A549 (cell line): ENCODE data around the gene OR2A14. TPM values are rescaled to one million over a fixed set of nuclear protein-coding genes. Genes with fewer than 3 reads are reported as not detected.

Experiments used
- ATAC-seq, 2 experiments: fragments of 200-7000 bp in 1 of 2; fragments of >200 bp in 1 of 2; cut with Nextera tagmentation in 1 of 2; cut with Tn5 transposase in 1 of 2; 3 replicates each; pipeline versions ENCODE4 v1.8.0 to v1.9.1; 2018 to 2020; ENCODE audit warnings: mild to moderate bottlenecking in 1 of 2, moderate library complexity in 1 of 2
- CTCF ChIA-PET: fragments of 300-600 bp; sonication (Branson Sonifier 250); formaldehyde crosslinking; extraction: SDS; loops from one replicate; lab custom pipeline; 2021; ENCODE audit warnings: antibody characterized with exemption, inconsistent platforms; lab: Yijun Ruan, JAX
- POLR2A ChIA-PET: fragments of 350-600 bp; formaldehyde crosslinking; extraction: SDS; loops from one replicate; lab custom pipeline; 2021; ENCODE audit warnings: antibody characterized with exemption, inconsistent platforms; lab: Yijun Ruan, JAX
- DNase-seq, 2 experiments: peaks; one replicate each; pipeline versions ENCODE4 v3.0.0 to v3.0.0-alpha.2; 2011 to 2016; ENCODE audit warnings: low read depth in 1 of 2, low spot score in 1 of 2
- FAIRE-seq: peaks from 2 replicates; lab custom pipeline; 2011; peaks lifted over from hg19 to GRCh38; lab: Jason Lieb, UNC
- H3K27ac ChIP-seq, 2 experiments: fragments of >200 bp; sonication (Bioruptor Twin); formaldehyde crosslinking; 3 replicates each; pipeline ENCODE4 v1.5.1; 2016 to 2017
- H3K4me1 ChIP-seq: fragments of >200 bp; sonication (Bioruptor Twin); formaldehyde crosslinking; 3 replicates; pipeline ENCODE4 v1.6.1; 2016
- H3K4me2 ChIP-seq: fragments of >200 bp; sonication (Bioruptor Twin); formaldehyde crosslinking; 3 replicates; pipeline ENCODE4 v1.6.1; 2016
- H3K4me3 ChIP-seq: fragments of >200 bp; sonication (Bioruptor Twin); formaldehyde crosslinking; 3 replicates; pipeline ENCODE4 v1.5.1; 2016
- H3K9me3 ChIP-seq: fragments of >200 bp; sonication (Bioruptor Twin); formaldehyde crosslinking; 3 replicates; pipeline ENCODE4 v1.6.1; 2016
- BHLHE40 ChIP-seq: IDR thresholded peaks from 2 replicates; pipeline ENCODE4 v1.6.1; 2012; ENCODE audit warnings: low read depth, low read length, inconsistent platforms
- CBX2 ChIP-seq: fragments of 200-600 bp; sonication (generic); IDR thresholded peaks from 2 replicates; pipeline ENCODE4 v1.6.1; 2016; ENCODE audit warnings: low read depth, mild to moderate bottlenecking, borderline replicate concordance
- CEBPB ChIP-seq, 2 experiments: fragments of >200 bp in 1 of 2; sonication (Bioruptor Twin) in 1 of 2; formaldehyde crosslinking in 1 of 2; IDR thresholded peaks; 2 replicates each; pipeline ENCODE4 v1.6.1; 2012 to 2016
- CHD2 ChIP-seq: fragments of 150-350 bp; IDR thresholded peaks from 2 replicates; pipeline ENCODE4 v1.6.1; 2014; ENCODE audit warnings: low read length; ENCODE audit not compliant: partially characterized antibody
- CHD4 ChIP-seq: fragments of 200-600 bp; sonication (generic); IDR thresholded peaks from 2 replicates; pipeline ENCODE4 v1.6.1; 2016; ENCODE audit warnings: antibody characterized with exemption, mild to moderate bottlenecking, borderline replicate concordance
- CTCF ChIP-seq: fragments of >200 bp; sonication (Bioruptor Twin); formaldehyde crosslinking; IDR thresholded peaks from 3 replicates; pipeline ENCODE4 v1.5.1; 2016
- E2F6 ChIP-seq: IDR thresholded peaks from 2 replicates; pipeline ENCODE4 v1.6.1; 2012; ENCODE audit warnings: low read depth, borderline replicate concordance
- EHF ChIP-seq: fragments of 250-450 bp; sonication (Bioruptor Pico); IDR thresholded peaks from 2 replicates; pipeline ENCODE4 v1.5.0; 2020; ENCODE audit warnings: mild to moderate bottlenecking
- ESRRA ChIP-seq: fragments of 150-350 bp; IDR thresholded peaks from 2 replicates; pipeline ENCODE4 v1.6.1; 2014; ENCODE audit warnings: mild to moderate bottlenecking, low read length, borderline replicate concordance
- GATA3 ChIP-seq: IDR thresholded peaks from 2 replicates; pipeline ENCODE4 v1.6.1; 2012; ENCODE audit warnings: borderline replicate concordance
- HMGXB4 ChIP-seq: fragments of 250-450 bp; sonication (Bioruptor Pico); IDR thresholded peaks from 2 replicates; pipeline ENCODE4 v1.5.0; 2021; ENCODE audit warnings: mild to moderate bottlenecking, moderate library complexity, borderline replicate concordance
- JUNB ChIP-seq: fragments of >200 bp; sonication (Bioruptor Twin); formaldehyde crosslinking; IDR thresholded peaks from 2 replicates; pipeline ENCODE4 v1.6.1; 2016
- KDM5A ChIP-seq: fragments of 200-600 bp; sonication (generic); IDR thresholded peaks from 2 replicates; pipeline ENCODE4 v1.6.1; 2016; ENCODE audit warnings: antibody characterized with exemption, mild to moderate bottlenecking
- MAZ ChIP-seq: fragments of 150-350 bp; IDR thresholded peaks from 2 replicates; pipeline ENCODE4 v1.6.1; 2014; ENCODE audit warnings: antibody characterized with exemption, low read depth, low read length, borderline replicate concordance
- PBX3 ChIP-seq: IDR thresholded peaks from 2 replicates; pipeline ENCODE4 v1.6.1; 2012
- POLR2A ChIP-seq: IDR thresholded peaks from 2 replicates; pipeline ENCODE4 v1.6.1; 2012; ENCODE audit warnings: mild to moderate bottlenecking, low read length
- POLR2AphosphoS2 ChIP-seq: conservative IDR thresholded peaks from 2 replicates; pipeline ENCODE4 v1.6.1; 2012; ENCODE audit warnings: low read length, improper control_type of control experiment, inconsistent platforms
- RARB ChIP-seq: fragments of 250-450 bp; sonication (Bioruptor Pico); IDR thresholded peaks from 2 replicates; pipeline ENCODE4 v1.8.0; 2021; ENCODE audit warnings: mild to moderate bottlenecking, moderate library complexity
- RFX5 ChIP-seq: fragments of 450-650 bp; IDR thresholded peaks from 2 replicates; pipeline ENCODE4 v1.7.1; 2014; ENCODE audit warnings: antibody characterized with exemption, mild to moderate bottlenecking, moderate library complexity
- RNF2 ChIP-seq: fragments of 200-600 bp; sonication (generic); IDR thresholded peaks from 2 replicates; pipeline ENCODE4 v1.6.1; 2016; ENCODE audit warnings: low read depth, mild to moderate bottlenecking, antibody characterized with exemption, moderate library complexity, borderline replicate concordance
- SMC3 ChIP-seq: fragments of >200 bp; sonication (Bioruptor Twin); formaldehyde crosslinking; IDR thresholded peaks from 3 replicates; pipeline ENCODE4 v1.6.1; 2018; ENCODE audit warnings: inconsistent platforms
- TFCP2L1 ChIP-seq: fragments of 250-450 bp; sonication (Bioruptor Pico); IDR thresholded peaks from 2 replicates; pipeline ENCODE4 v1.5.0; 2021; ENCODE audit warnings: mild to moderate bottlenecking
- USF2 ChIP-seq: fragments of 450-650 bp; IDR thresholded peaks from 2 replicates; pipeline ENCODE4 v1.6.1; 2014; ENCODE audit warnings: antibody characterized with exemption
- ZFP36 ChIP-seq: fragments of 450-650 bp; IDR thresholded peaks from 2 replicates; pipeline ENCODE4 v1.6.1; 2014; ENCODE audit warnings: borderline replicate concordance; ENCODE audit not compliant: partially characterized antibody
- ZSCAN20 ChIP-seq: fragments of 250-450 bp; sonication (Bioruptor Pico); IDR thresholded peaks from 2 replicates; pipeline ENCODE4 v1.8.0; 2022; ENCODE audit warnings: mild to moderate bottlenecking, moderate library complexity
- WGBS: methylation state at CpG from one replicate; pipeline ENCODE4 v1.1.6; 2017; ENCODE audit errors: missing lambda C conversion rate; 5-methylcytosine and 5-hydroxymethylcytosine counted together
- polyA plus RNA-seq, 4 experiments: library from polyadenylated mRNA; depleted of rRNA in 3 of 4; stranded (reverse); fragments of >200 nt; fragmentation: RNase III in 1 of 4; extraction: RNeasy Plus Mini Kit Qiagen cat#74134 plus additional on column Dnase treatment in 1 of 4; gene quantifications; 2 replicates in 3 of 4; 3 replicates in 1 of 4; pipeline ENCODE4 v1.2.3, GENCODE V29; 2011 to 2017

Gene OR2A14
- polyA plus RNA-seq, 2 of the 4 experiments (the other 2 are of a cell fraction) = not detected

GRCh38 chr7:144134116-144134515 lies 11.1 kb downstream of the OR2A14 start (continued):
- TF ChIP-seq CTCF = no peak
- no peak for TF ChIP-seq CEBPB (IDR thresholded peaks at IDR 0.05)

GRCh38 chr7:144137501-144137900 lies 14.5 kb downstream of the OR2A14 start:
- WGBS = 0% methylated on average over 1 of the region's 1 CpG
- POLR2A ChIA-PET = interaction anchor here (0.6 kb wide), 1 partner anchor 235 kb away, joined by 3 read pairs; the partner anchor contains the start of gene TCAF1
- CTCF ChIA-PET = interaction anchor here (2.5 kb wide), 1 partner anchor 10 kb away, joined by 9 read pairs; no protein-coding TSS in a partner anchor

GRCh38 chr7:144142187-144142586 lies 19.2 kb downstream of the OR2A14 start:
- peaks cover 2% of the 10 kb centered on the region; the same call in 1 of the 3 replicates for H3K9me3 ChIP-seq
- POLR2A ChIA-PET = no interaction called here
- FAIRE-seq = no peak
- 44% methylated on average over 3 of the region's 3 CpGs for WGBS
- no peak for TF ChIP-seq HMGXB4 (CRISPR knock-in tag)
- no peak for TF ChIP-seq E2F6
- no peak for TF ChIP-seq ZSCAN20 (CRISPR knock-in tag)
- TF ChIP-seq RARB (CRISPR knock-in tag) = no peak
- no peak for TF ChIP-seq USF2
- TF ChIP-seq RNF2 = no peak
- TF ChIP-seq EHF (CRISPR knock-in tag) = no peak
- no peak for TF ChIP-seq PBX3
- TF ChIP-seq ESRRA = no peak
- TF ChIP-seq CTCF = no peak
- TF ChIP-seq ZFP36 = no peak
- no peak for TF ChIP-seq SMC3
- no peak for TF ChIP-seq POLR2AphosphoS2
- no peak for TF ChIP-seq MAZ
- no peak for TF ChIP-seq CEBPB (IDR thresholded peaks at IDR 0.05)
- TF ChIP-seq, all 56 proteins: peak for 0
- Histone ChIP-seq H3K4me2 (no peak overlapping the region), H3K27ac (no peak overlapping the region), H3K4me1 (no peaks in the 10 kb centered on the region), H3K4me3 (no peak overlapping the region)
- CTCF ChIA-PET = no interaction called here
- ATAC-seq (no peak), DNase-seq (no peak)

More at GRCh38 chr7:144137501-144137900, 14.5 kb downstream of the OR2A14 start:
- no peak overlapping the region for H3K27ac ChIP-seq
- FAIRE-seq (no peak), DNase-seq (no peak), ATAC-seq (no peak)
- H3K4me3 ChIP-seq = no peak overlapping the region
- no peaks in the 10 kb centered on the region for H3K9me3 ChIP-seq
- TF ChIP-seq POLR2A (no peak), RFX5 (no peak), JUNB (no peak), GATA3 (no peak), ZFP36 (no peak), CHD4 (no peak), BHLHE40 (no peak), CHD2 (no peak), CEBPB (IDR thresholded peaks at IDR 0.05) (no peak), SMC3 (no peak), TFCP2L1 (CRISPR knock-in tag) (no peak), ESRRA (no peak), PBX3 (no peak), CBX2 (no peak), KDM5A (no peak)
- no peak overlapping the region for H3K4me2 ChIP-seq
- no peaks in the 10 kb centered on the region for H3K4me1 ChIP-seq
